Trophoblast cell (in vitro differentiated cells and primary cell): ENCODE data around the gene COL5A1.

Source experiments
- DNase-seq, 2 donors: peaks; one replicate each; pipeline ENCODE4 v3.0.0-alpha.2; 2016
- H2AFZ ChIP-seq: 2 replicates; pipeline ENCODE4 v1.6.1; 2013; ENCODE audit warnings: low read length, moderate library complexity, mild to moderate bottlenecking; ENCODE audit not compliant: insufficient read depth, poor library complexity
- H2AK5ac ChIP-seq: 2 replicates; pipeline ENCODE4 v1.6.1; 2013; ENCODE audit warnings: mild to moderate bottlenecking, low read length
- H2BK120ac ChIP-seq: 2 replicates; pipeline ENCODE4 v1.6.1; 2013; ENCODE audit warnings: low read length, mild to moderate bottlenecking, moderate library complexity; ENCODE audit not compliant: insufficient read depth, poor library complexity
- H2BK12ac ChIP-seq: 2 replicates; pipeline ENCODE4 v1.6.1; 2013; ENCODE audit warnings: mild to moderate bottlenecking, low read length, moderate library complexity
- H2BK5ac ChIP-seq: 2 replicates; pipeline ENCODE4 v1.6.1; 2013; ENCODE audit warnings: low read length, low read depth, moderate library complexity, mild to moderate bottlenecking; ENCODE audit not compliant: poor library complexity
- H3K14ac ChIP-seq: 2 replicates; pipeline ENCODE4 v1.6.1; 2013; ENCODE audit warnings: mild to moderate bottlenecking, low read length
- H3K18ac ChIP-seq: 2 replicates; pipeline ENCODE4 v1.6.1; 2013; ENCODE audit warnings: mild to moderate bottlenecking, low read length
- H3K23ac ChIP-seq: 2 replicates; pipeline ENCODE4 v1.6.1; 2013; ENCODE audit warnings: low read length
- H3K27ac ChIP-seq: 2 replicates; pipeline ENCODE4 v1.5.1; 2013; ENCODE audit warnings: low read depth, mild to moderate bottlenecking, inconsistent platforms, low read length, moderate library complexity
- H3K27me3 ChIP-seq: 2 replicates; pipeline ENCODE4 v1.6.1; 2013; ENCODE audit warnings: inconsistent platforms, mild to moderate bottlenecking, low read length, moderate library complexity; ENCODE audit not compliant: insufficient read depth
- H3K36me3 ChIP-seq, 2 experiments: 1 replicate in 1 of 2; 2 replicates in 1 of 2; pipeline ENCODE4 v1.6.1; 2013; ENCODE audit warnings: low read length in 2 of 2, mild to moderate bottlenecking in 2 of 2, moderate library complexity in 1 of 2; ENCODE audit not compliant: insufficient read depth in 2 of 2, control insufficient read depth in 1 of 2
- H3K4ac ChIP-seq: 2 replicates; pipeline ENCODE4 v1.6.1; 2013; ENCODE audit warnings: low read depth, mild to moderate bottlenecking, low read length, moderate library complexity
- H3K4me1 ChIP-seq, 2 experiments: 1 replicate in 1 of 2; 2 replicates in 1 of 2; pipeline ENCODE4 v1.6.1; 2013; ENCODE audit warnings: low read length in 2 of 2, mild to moderate bottlenecking in 2 of 2, moderate library complexity in 1 of 2; ENCODE audit not compliant: insufficient read depth in 2 of 2, control insufficient read depth in 1 of 2
- H3K4me2 ChIP-seq: 2 replicates; pipeline ENCODE4 v1.6.1; 2013; ENCODE audit warnings: inconsistent platforms, mild to moderate bottlenecking, low read length, moderate library complexity
- H3K4me3 ChIP-seq: 2 replicates; pipeline ENCODE4 v1.5.1; 2013; ENCODE audit warnings: mild to moderate bottlenecking, low read depth, low read length, inconsistent platforms
- H3K79me1 ChIP-seq: one replicate; pipeline ENCODE4 v1.6.1; 2013; ENCODE audit warnings: low read length
- H3K79me2 ChIP-seq: 2 replicates; pipeline ENCODE4 v1.6.1; 2013; ENCODE audit warnings: low read length, mild to moderate bottlenecking; ENCODE audit not compliant: control insufficient read depth, insufficient read depth, poor library complexity
- H3K9ac ChIP-seq: 2 replicates; pipeline ENCODE4 v1.6.1; 2013; ENCODE audit warnings: mild to moderate bottlenecking, low read length
- H3K9me3 ChIP-seq: 2 replicates; pipeline ENCODE4 v1.6.1; 2013; ENCODE audit warnings: low read depth, mild to moderate bottlenecking, control low read depth, inconsistent platforms, low read length; ENCODE audit not compliant: insufficient read depth
- H4K12ac ChIP-seq: 2 replicates; pipeline ENCODE4 v1.6.1; 2013; ENCODE audit warnings: low read depth, mild to moderate bottlenecking, low read length, moderate library complexity
- H4K8ac ChIP-seq: 2 replicates; pipeline ENCODE4 v1.6.1; 2013; ENCODE audit warnings: low read depth, mild to moderate bottlenecking, low read length, moderate library complexity
- H4K91ac ChIP-seq: one replicate; pipeline ENCODE4 v1.6.1; 2013; ENCODE audit warnings: low read depth, mild to moderate bottlenecking, low read length, moderate library complexity
- WGBS: extraction: QIAGEN DNeasy Blood & Tissue Kit; methylation state at CpG from one replicate; pipeline ENCODE4 v1.1.7; 2013; ENCODE audit warnings: missing lambda C conversion rate; ENCODE audit not compliant: insufficient read length, insufficient coverage; ENCODE audit errors: extremely low coverage; 5-methylcytosine and 5-hydroxymethylcytosine counted together

Gene COL5A1

DNA sequence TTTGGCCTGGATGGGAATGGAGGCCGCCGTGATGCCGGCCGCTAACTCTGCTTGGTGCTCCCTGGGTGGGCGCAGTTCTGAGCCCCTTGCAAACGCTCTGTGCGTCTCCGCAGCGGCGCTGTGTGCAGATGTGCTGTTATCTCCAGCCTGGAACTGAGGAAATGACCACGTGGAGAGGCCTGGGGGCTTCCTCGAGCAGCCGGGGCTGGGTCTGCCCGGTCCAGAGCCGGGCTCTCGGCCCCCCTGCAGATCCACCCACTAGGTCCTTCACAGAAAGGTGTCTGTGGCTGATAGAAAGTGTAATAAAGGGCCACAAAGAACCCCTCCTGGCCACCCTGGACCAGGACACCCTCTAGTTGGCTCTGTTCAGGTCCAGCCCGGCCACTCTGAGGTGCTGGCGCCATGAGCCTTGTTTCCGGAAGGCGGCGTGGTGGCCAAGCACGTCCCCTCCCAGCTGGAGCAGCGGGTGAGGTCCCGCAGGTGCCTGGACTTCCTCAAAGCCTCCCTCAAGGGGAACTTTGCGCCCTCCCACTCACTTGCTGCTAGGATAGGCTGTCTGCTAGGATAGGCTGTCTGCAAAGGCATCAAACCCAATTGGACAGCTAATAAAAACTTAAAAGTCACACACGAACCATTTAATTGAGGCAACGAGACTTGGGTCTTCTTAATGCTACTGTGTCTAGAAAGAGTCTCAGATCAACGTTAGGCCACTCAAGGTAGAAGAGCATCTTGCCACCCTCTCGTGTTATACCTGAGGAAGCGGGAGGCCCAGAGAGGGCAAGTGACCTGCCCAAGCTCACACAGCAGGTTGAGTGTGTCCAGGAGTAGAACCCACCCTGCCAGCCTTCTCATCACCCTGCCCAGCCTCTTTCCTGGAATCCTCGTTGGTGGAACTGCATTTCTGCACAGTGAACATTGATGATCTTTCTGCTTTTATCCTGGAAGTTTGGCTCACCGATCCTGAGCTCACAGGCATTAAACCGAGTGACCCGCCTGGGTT, 129.7 kb downstream of the COL5A1 start:
- Histone ChIP-seq H3K27ac (no peak overlapping the region), H4K12ac (no peak overlapping the region), H3K23ac (no peak overlapping the region), H3K9ac (no peak overlapping the region), H4K8ac (no peak overlapping the region), H3K4me1 (peaks cover 0 to 4% of the 10 kb centered on the region in 2 experiments), H2AFZ (no peak overlapping the region), H3K18ac (no peak overlapping the region), H2BK5ac (no peak overlapping the region), H3K79me1 (no peaks in the 10 kb centered on the region), H4K91ac (no peak overlapping the region), H3K4me2 (no peak overlapping the region), H2BK120ac (no peak overlapping the region), H3K79me2 (no peaks in the 10 kb centered on the region), H2BK12ac (no peak overlapping the region), H3K36me3 (peaks cover 84 to 88% of the 10 kb centered on the region in 2 experiments), H2AK5ac (no peak overlapping the region), H3K27me3 (no peaks in the 10 kb centered on the region), H3K4ac (no peak overlapping the region), H3K4me3 (peak overlapping the region; percentile 19), H3K9me3 (peaks cover 5% of the 10 kb centered on the region), H3K14ac (no peak overlapping the region)
- DNase-seq = no peak
- no CpG with 5 or more reads among the region's 34 CpGs for WGBS

DNA sequence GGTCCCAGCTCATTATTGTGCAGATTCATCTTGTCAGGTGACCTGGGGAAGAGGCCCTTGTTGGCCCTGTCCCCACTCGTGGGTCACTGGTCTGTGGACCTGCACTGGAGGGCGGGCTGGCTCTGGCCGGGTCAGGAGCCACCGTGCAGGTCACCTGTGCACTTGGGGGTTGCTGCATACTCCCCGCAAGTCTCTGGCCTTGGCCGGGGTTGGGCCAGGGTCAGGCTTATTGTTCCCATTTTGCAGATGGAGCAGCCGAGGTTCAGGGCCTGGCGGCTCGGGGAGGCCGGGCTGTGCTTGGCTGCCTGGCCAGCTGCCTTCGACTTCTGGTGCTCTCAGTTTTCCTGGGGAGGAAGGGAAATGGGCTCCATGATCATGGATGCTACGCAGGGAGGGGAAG, 130.7 kb downstream of the COL5A1 start:
- no CpG with 5 or more reads among the region's 12 CpGs for WGBS
- Histone ChIP-seq H2BK5ac (no peak overlapping the region), H4K91ac (no peak overlapping the region), H3K14ac (no peak overlapping the region), H3K9ac (no peak overlapping the region), H3K36me3 (peaks cover 83 to 88% of the 10 kb centered on the region in 2 experiments), H3K79me2 (no peaks in the 10 kb centered on the region), H3K18ac (no peak overlapping the region), H3K9me3 (peaks cover 5% of the 10 kb centered on the region), H3K23ac (no peak overlapping the region), H3K27ac (no peak overlapping the region), H2BK12ac (no peak overlapping the region), H4K8ac (no peak overlapping the region), H4K12ac (no peak overlapping the region), H2AK5ac (no peak overlapping the region), H3K4me1 (peaks cover 0 to 4% of the 10 kb centered on the region in 2 experiments), H3K4me2 (no peak overlapping the region), H2BK120ac (no peak overlapping the region), H3K4ac (no peak overlapping the region), H3K27me3 (no peaks in the 10 kb centered on the region), H3K79me1 (no peaks in the 10 kb centered on the region), H2AFZ (no peak overlapping the region), H3K4me3 (no peak overlapping the region)
- no peak for DNase-seq

DNA sequence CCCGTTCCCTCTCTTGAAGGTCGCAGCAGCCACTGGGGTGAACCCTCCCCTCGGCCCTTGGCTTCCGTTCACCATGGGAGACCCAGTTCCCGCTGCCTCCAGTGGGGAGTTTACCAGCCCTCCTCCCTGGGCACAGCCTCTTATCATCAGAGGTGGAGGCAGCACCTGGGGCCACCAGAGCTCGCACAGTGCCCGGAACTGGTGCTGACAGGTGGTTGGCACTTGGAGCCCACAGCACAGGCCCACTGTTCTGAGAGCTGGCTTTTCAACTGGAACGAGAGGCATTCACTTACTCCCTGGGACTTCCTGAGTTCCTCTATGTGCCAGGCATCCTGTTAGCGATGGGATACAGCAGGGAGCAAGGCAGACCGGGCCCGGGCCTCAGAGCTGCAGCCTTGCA, 132.2 kb downstream of the COL5A1 start:
- H3K4ac ChIP-seq = no peak overlapping the region
- no peak overlapping the region for H2BK5ac ChIP-seq
- H3K27ac ChIP-seq = no peak overlapping the region
- no peak overlapping the region for H3K4me3 ChIP-seq
- WGBS = no CpG with 5 or more reads among the region's 11 CpGs
- peaks cover 5% of the 10 kb centered on the region for H3K9me3 ChIP-seq
- no peaks in the 10 kb centered on the region for H3K27me3 ChIP-seq
- H2AFZ ChIP-seq = no peak overlapping the region
- no peaks in the 10 kb centered on the region for H3K79me2 ChIP-seq
- no peak overlapping the region for H4K8ac ChIP-seq
- H3K4me1 ChIP-seq = peaks cover 0 to 4% of the 10 kb centered on the region in 2 experiments
- no peak overlapping the region for H3K9ac ChIP-seq
- H3K18ac ChIP-seq = no peak overlapping the region
- H4K91ac ChIP-seq = no peak overlapping the region
- no peak overlapping the region for H3K14ac ChIP-seq
- no peak overlapping the region for H3K23ac ChIP-seq
- peaks cover 84 to 89% of the 10 kb centered on the region in 2 experiments for H3K36me3 ChIP-seq
- H2BK12ac ChIP-seq = no peak overlapping the region
- no peak for DNase-seq
- H4K12ac ChIP-seq = no peak overlapping the region
- H3K79me1 ChIP-seq = no peaks in the 10 kb centered on the region
- no peak overlapping the region for H3K4me2 ChIP-seq
- H2AK5ac ChIP-seq = no peak overlapping the region
- H2BK120ac ChIP-seq = no peak overlapping the region

DNA sequence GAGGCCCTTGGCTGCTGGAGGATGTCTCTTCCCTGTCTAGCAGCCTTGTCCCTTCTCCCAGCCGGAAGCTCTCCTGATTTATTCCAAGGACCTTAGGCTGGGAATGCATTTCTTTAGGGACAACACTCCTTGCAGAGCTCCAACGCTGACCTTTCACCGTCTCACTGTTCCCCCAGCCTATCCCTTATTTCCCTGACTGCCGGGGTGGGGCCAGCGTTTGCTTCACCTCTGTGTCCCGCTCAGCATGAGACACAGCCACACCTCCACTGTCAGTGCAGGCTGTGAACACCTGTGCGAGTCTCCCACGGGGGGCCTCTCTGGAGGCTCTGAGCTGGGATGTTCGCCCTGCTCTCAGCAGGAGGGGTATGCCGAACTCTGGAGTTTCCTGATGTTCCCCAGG, 132.8 kb downstream of the COL5A1 start:
- H3K4me3 ChIP-seq = no peak overlapping the region
- H3K23ac ChIP-seq = no peak overlapping the region
- H3K27me3 ChIP-seq = no peaks in the 10 kb centered on the region
- H2BK120ac ChIP-seq = no peak overlapping the region
- H3K4me1 ChIP-seq = peaks cover 0 to 4% of the 10 kb centered on the region in 2 experiments
- no peak overlapping the region for H3K9ac ChIP-seq
- no peak overlapping the region for H3K18ac ChIP-seq
- H3K14ac ChIP-seq = no peak overlapping the region
- H3K79me1 ChIP-seq = no peaks in the 10 kb centered on the region
- no CpG with 5 or more reads among the region's 10 CpGs for WGBS
- H4K91ac ChIP-seq = no peak overlapping the region
- no peak overlapping the region for H2BK5ac ChIP-seq
- H3K27ac ChIP-seq = no peak overlapping the region
- peaks cover 5% of the 10 kb centered on the region for H3K9me3 ChIP-seq
- H3K79me2 ChIP-seq = no peaks in the 10 kb centered on the region
- H2AFZ ChIP-seq = no peak overlapping the region
- no peak for DNase-seq
- no peak overlapping the region for H2AK5ac ChIP-seq
- H3K36me3 ChIP-seq = peaks cover 86 to 89% of the 10 kb centered on the region in 2 experiments
- no peak overlapping the region for H4K8ac ChIP-seq
- H3K4ac ChIP-seq = no peak overlapping the region
- no peak overlapping the region for H2BK12ac ChIP-seq
- H3K4me2 ChIP-seq = no peak overlapping the region
- no peak overlapping the region for H4K12ac ChIP-seq
